Activated T-helper 1 cell treated with anti-CD3 and anti-CD28 coated beads, Interleukin-12 subunit alpha, Interleukin-12 subunit beta, Interleukin-2, Interleukin-4 antibody, amounts not matched to agents 30 ng/mL and 10 ng/mL and 1 ng/mL, durations not matched to agents 14 hours and 24 hours and 36 hours (primary cell): ENCODE results near the gene STX8. TPM values are rescaled to one million over a fixed set of nuclear protein-coding genes. Genes with fewer than 3 reads are reported as not detected.

Source experiments
- DNase-seq: peaks from one replicate; pipeline ENCODE4 v3.0.0; 2021; ENCODE audit warnings: low spot score
- H3K27ac Mint-ChIP-seq: one replicate; pipeline ENCODE4 v1.8.0; 2021; ENCODE audit warnings: mild to moderate bottlenecking, mixed read lengths
- H3K27me3 Mint-ChIP-seq: one replicate; pipeline ENCODE4 v1.8.0; 2022; ENCODE audit warnings: mild to moderate bottlenecking, moderate library complexity, mixed read lengths; ENCODE audit not compliant: insufficient read depth
- H3K36me3 Mint-ChIP-seq: one replicate; pipeline ENCODE4 v1.8.0; 2021; ENCODE audit warnings: low read depth, mixed read lengths
- H3K4me1 Mint-ChIP-seq: one replicate; pipeline ENCODE4 v1.8.0; 2021; ENCODE audit warnings: low read depth, mixed read lengths
- H3K4me3 Mint-ChIP-seq: one replicate; pipeline ENCODE4 v1.8.0; 2021; ENCODE audit warnings: mild to moderate bottlenecking, moderate library complexity, mixed read lengths
- H3K9me3 Mint-ChIP-seq: one replicate; pipeline ENCODE4 v1.8.0; 2021; ENCODE audit warnings: mixed read lengths
- intact Hi-C: fragments of 100-400 bp; cut with micrococcal nuclease; formaldehyde crosslinking; loops from one replicate; pipeline ENCODE4 v1.15.1; 2024
- total RNA-seq: library from RNA; stranded (reverse); gene quantifications from 2 replicates; pipeline ENCODE4 v1.2.3, GENCODE V29; 2022

STX8 gene
- total RNA-seq, 1 donor from 2014 or later = 47.2 TPM

GRCh38 chr17:9298776-9299295 is 276.8 kb downstream of the STX8 start:
- intact Hi-C loops = loop anchor here (10.0 kb wide), 3 partner anchors 124 to 274 kb away; partner anchors contain the start of gene NTN1
- no peak overlapping the region for H3K4me3 Mint-ChIP-seq
- DNase-seq = no peak
- H3K27me3 Mint-ChIP-seq = no peaks in the 10 kb centered on the region
- no peaks in the 10 kb centered on the region for H3K36me3 Mint-ChIP-seq
- no peaks in the 10 kb centered on the region for H3K4me1 Mint-ChIP-seq
- no peak overlapping the region for H3K27ac Mint-ChIP-seq
- H3K9me3 Mint-ChIP-seq = no peaks in the 10 kb centered on the region

DNA sequence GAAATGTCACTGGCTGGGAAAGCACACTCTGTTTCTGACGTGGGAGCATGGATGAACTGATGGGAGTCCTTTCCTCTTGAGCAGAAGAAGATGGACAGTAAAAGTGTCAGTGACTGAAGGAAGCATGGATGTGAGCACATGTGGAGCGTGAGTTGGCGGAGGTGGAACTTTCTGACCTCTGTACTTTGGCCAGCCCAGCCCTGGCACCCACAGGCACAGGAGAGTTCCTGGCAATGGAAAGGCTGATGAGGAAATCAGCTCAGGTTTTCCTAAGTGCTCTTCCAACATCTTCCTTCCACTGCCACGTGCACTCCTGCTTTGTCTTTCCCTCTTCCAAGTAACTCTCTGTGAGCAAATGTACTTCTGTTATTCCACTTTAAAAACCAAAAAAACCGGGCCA is 277.5 kb downstream of the STX8 start:
- Mint-ChIP-seq H3K36me3 (no peaks in the 10 kb centered on the region), H3K27ac (no peak overlapping the region), H3K4me1 (no peaks in the 10 kb centered on the region), H3K4me3 (no peak overlapping the region), H3K9me3 (no peaks in the 10 kb centered on the region), H3K27me3 (no peaks in the 10 kb centered on the region)
- no peak for DNase-seq
- intact Hi-C loops = loop anchor here (10.0 kb wide), 3 partner anchors 123 to 273 kb away; partner anchors contain the start of gene NTN1

- Mint-ChIP-seq H3K4me1 (peaks cover 9% of the 10 kb centered on the region), H3K4me3 (no peak overlapping the region), H3K36me3 (no peaks in the 10 kb centered on the region), H3K27ac (no peak overlapping the region), H3K9me3 (no peaks in the 10 kb centered on the region), H3K27me3 (peaks cover 2% of the 10 kb centered on the region)
- intact Hi-C loops = loop anchor here (5.0 to 10.0 kb wide), 4 partner anchors 120 to 270 kb away; partner anchors contain the start of gene NTN1
- DNase-seq = no peak
Observed at GRCh38 chr17:9294661-9295210, 280.9 kb downstream of the STX8 start.

DNA sequence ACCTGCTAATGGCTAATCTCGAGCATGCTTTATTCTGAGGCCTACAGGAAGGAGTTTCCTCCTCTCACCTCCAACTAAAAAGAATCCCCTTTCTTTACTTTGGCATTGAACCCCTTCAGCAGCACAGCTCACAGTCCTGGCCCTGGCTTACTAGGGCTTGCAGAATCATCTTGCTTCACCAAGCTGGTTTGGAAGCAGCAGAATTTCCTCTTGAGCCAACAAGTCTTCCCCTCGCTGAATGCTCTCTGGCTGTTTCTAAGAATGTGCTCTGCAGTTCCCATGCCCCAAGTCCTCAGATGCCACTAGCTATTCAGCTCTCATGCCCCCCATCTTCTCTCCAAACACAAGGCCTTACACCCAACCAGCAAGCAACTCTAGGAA is 283.1 kb downstream of the STX8 start:
- DNase-seq = no peak
- intact Hi-C loops = loop anchor here (5.0 to 10.0 kb wide), 4 partner anchors 118 to 268 kb away; partner anchors contain the start of gene NTN1
- Mint-ChIP-seq H3K36me3 (no peaks in the 10 kb centered on the region), H3K27me3 (peaks cover 2% of the 10 kb centered on the region), H3K4me3 (no peak overlapping the region), H3K9me3 (no peaks in the 10 kb centered on the region), H3K27ac (no peak overlapping the region), H3K4me1 (peaks cover 22% of the 10 kb centered on the region)

- peak; percentile 11 for DNase-seq
- Mint-ChIP-seq H3K36me3 (no peaks in the 10 kb centered on the region), H3K4me3 (no peak overlapping the region), H3K27ac (no peak overlapping the region), H3K27me3 (peaks cover 2% of the 10 kb centered on the region), H3K9me3 (no peaks in the 10 kb centered on the region), H3K4me1 (peaks cover 22% of the 10 kb centered on the region)
- intact Hi-C loops = loop anchor here (5.0 to 10.0 kb wide), 4 partner anchors 117 to 267 kb away; partner anchors contain the start of gene NTN1
Observed at GRCh38 chr17:9291912-9292560, 283.6 kb downstream of the STX8 start.

- H3K27ac Mint-ChIP-seq = peak overlapping the region; percentile 46
- no peak overlapping the region for H3K4me3 Mint-ChIP-seq
- H3K36me3 Mint-ChIP-seq = no peaks in the 10 kb centered on the region
Observed at GRCh38 chr17:9290226-9290613, 285.4 kb downstream of the STX8 start.

GRCh38 chr17:9287306-9287705 is 288.3 kb downstream of the STX8 start:
- H3K36me3 Mint-ChIP-seq = no peaks in the 10 kb centered on the region
- peaks cover 2% of the 10 kb centered on the region for H3K27me3 Mint-ChIP-seq
- H3K27ac Mint-ChIP-seq = no peak overlapping the region
- intact Hi-C loops = no loop called here
- no peak overlapping the region for H3K4me3 Mint-ChIP-seq
- peaks cover 22% of the 10 kb centered on the region for H3K4me1 Mint-ChIP-seq
- no peaks in the 10 kb centered on the region for H3K9me3 Mint-ChIP-seq
- DNase-seq = no peak

More at GRCh38 chr17:9290226-9290613, 285.4 kb downstream of the STX8 start:
- intact Hi-C loops = loop anchor here (1.0 to 10.0 kb wide), 7 partner anchors 16 to 265 kb away; partner anchors contain the start of gene NTN1
- Mint-ChIP-seq H3K9me3 (no peaks in the 10 kb centered on the region), H3K27me3 (peaks cover 2% of the 10 kb centered on the region), H3K4me1 (peaks cover 22% of the 10 kb centered on the region)
- DNase-seq = no peak

GRCh38 chr17:9286434-9286833 is 289.2 kb downstream of the STX8 start:
- intact Hi-C loops = no loop called here
- Mint-ChIP-seq H3K36me3 (no peaks in the 10 kb centered on the region), H3K4me1 (peaks cover 22% of the 10 kb centered on the region), H3K4me3 (no peak overlapping the region), H3K9me3 (no peaks in the 10 kb centered on the region), H3K27me3 (no peaks in the 10 kb centered on the region), H3K27ac (no peak overlapping the region)
- DNase-seq = no peak

- Mint-ChIP-seq H3K27ac (no peak overlapping the region), H3K36me3 (no peaks in the 10 kb centered on the region), H3K4me3 (no peak overlapping the region), H3K4me1 (peaks cover 22% of the 10 kb centered on the region), H3K9me3 (no peaks in the 10 kb centered on the region), H3K27me3 (no peaks in the 10 kb centered on the region)
- DNase-seq = no peak
- intact Hi-C loops = no loop called here
Observed at GRCh38 chr17:9285602-9286427, 289.8 kb downstream of the STX8 start.

DNA sequence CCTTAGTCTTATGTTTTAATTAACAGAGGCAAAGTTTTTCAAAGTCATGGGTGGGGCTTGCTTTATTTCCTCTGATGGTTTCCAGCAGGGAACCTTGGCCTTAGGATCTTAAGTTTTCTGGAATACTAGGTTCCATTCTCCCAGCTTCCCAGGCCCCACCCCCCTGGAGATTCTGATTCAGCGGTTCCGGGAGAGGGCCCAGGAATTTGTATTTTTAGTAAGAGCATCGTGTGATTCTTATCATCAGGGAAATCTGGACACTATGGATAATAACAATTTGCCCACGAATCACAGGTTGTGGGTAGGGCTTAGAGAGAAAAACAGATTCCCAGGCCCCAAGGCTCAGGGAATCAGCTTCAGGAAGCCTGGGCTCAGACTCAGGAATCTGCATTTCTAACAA is 290.7 kb downstream of the STX8 start:
- H3K36me3 Mint-ChIP-seq = no peaks in the 10 kb centered on the region

GRCh38 chr17:9283909-9284308 is 291.7 kb downstream of the STX8 start:
- no peak overlapping the region for H3K27ac Mint-ChIP-seq
- no peaks in the 10 kb centered on the region for H3K27me3 Mint-ChIP-seq
- H3K4me3 Mint-ChIP-seq = no peak overlapping the region
- H3K4me1 Mint-ChIP-seq = peaks cover 5% of the 10 kb centered on the region
- intact Hi-C loops = no loop called here
- no peaks in the 10 kb centered on the region for H3K36me3 Mint-ChIP-seq
- H3K9me3 Mint-ChIP-seq = no peaks in the 10 kb centered on the region
- no peak for DNase-seq

More for the DNA sequence above, 290.7 kb downstream of the STX8 start:
- no peaks in the 10 kb centered on the region for H3K9me3 Mint-ChIP-seq
- intact Hi-C loops = no loop called here
- peaks cover 14% of the 10 kb centered on the region for H3K4me1 Mint-ChIP-seq
- DNase-seq = no peak
- no peak overlapping the region for H3K4me3 Mint-ChIP-seq
- H3K27ac Mint-ChIP-seq = no peak overlapping the region
- H3K27me3 Mint-ChIP-seq = no peaks in the 10 kb centered on the region

GRCh38 chr17:9279893-9280292 is 295.7 kb downstream of the STX8 start:
- H3K4me3 Mint-ChIP-seq = no peak overlapping the region
- no peaks in the 10 kb centered on the region for H3K27me3 Mint-ChIP-seq
- H3K27ac Mint-ChIP-seq = no peak overlapping the region
- H3K9me3 Mint-ChIP-seq = no peaks in the 10 kb centered on the region
- no peaks in the 10 kb centered on the region for H3K36me3 Mint-ChIP-seq
- H3K4me1 Mint-ChIP-seq = no peaks in the 10 kb centered on the region
- no peak for DNase-seq
- intact Hi-C loops = no loop called here
